HepG2 (cell line): ENCODE results near the gene SOCS3. TPM values are rescaled to one million over a fixed set of nuclear protein-coding genes. Genes with fewer than 3 reads are reported as not detected.

ENCODE experiments used
- FOXA3 ChIP-seq: IDR thresholded peaks from 2 replicates; pipeline ENCODE4 v1.6.1; 2016; ENCODE audit warnings: missing genetic modification reagents, missing compliant biosample characterization
- HNF4A ChIP-seq: sonication (generic); formaldehyde crosslinking; IDR thresholded peaks from 2 replicates; pipeline ENCODE4 v1.4.0; 2020; ENCODE audit warnings: missing genetic modification reagents
- ISX ChIP-seq: sonication (generic); formaldehyde crosslinking; conservative IDR thresholded peaks from 2 replicates; pipeline ENCODE4 v1.5.0; 2020; ENCODE audit warnings: missing genetic modification reagents
- KLF16 ChIP-seq, 2 experiments: sonication (generic) in 1 of 2; formaldehyde crosslinking in 1 of 2; IDR thresholded peaks; 2 replicates each; pipeline versions ENCODE4 v1.6.1 to v1.8.0; 2016 to 2023; ENCODE audit warnings: missing genetic modification reagents in 2 of 2, missing compliant biosample characterization in 1 of 2
- NRL ChIP-seq: sonication (generic); formaldehyde crosslinking; IDR thresholded peaks from 2 replicates; pipeline ENCODE4 v1.5.0; 2020; ENCODE audit warnings: missing genetic modification reagents, mild to moderate bottlenecking, moderate library complexity, borderline replicate concordance
- SP5 ChIP-seq: IDR thresholded peaks from 2 replicates; pipeline ENCODE4 v1.6.1; 2016; ENCODE audit warnings: low read depth, borderline replicate concordance
- TOPORS ChIP-seq: sonication (generic); formaldehyde crosslinking; IDR thresholded peaks from 2 replicates; pipeline ENCODE4 v1.8.0; 2023; ENCODE audit warnings: mild to moderate bottlenecking, missing genetic modification reagents
- U2AF1 ChIP-seq: fragments of 200-400 bp; formaldehyde crosslinking; optimal IDR thresholded peaks from 2 replicates; pipeline ENCODE3; 2017; ENCODE audit warnings: mild to moderate bottlenecking, low read depth, low read length
- ZNF292 ChIP-seq: sonication (generic); formaldehyde crosslinking; IDR thresholded peaks from 2 replicates; pipeline ENCODE4 v1.8.1; 2022; ENCODE audit warnings: mild to moderate bottlenecking, low read depth, missing genetic modification reagents, borderline replicate concordance
- ZNF354B ChIP-seq: sonication (generic); formaldehyde crosslinking; IDR thresholded peaks from 2 replicates; pipeline ENCODE4 v1.8.0; 2022; ENCODE audit warnings: mild to moderate bottlenecking, missing genetic modification reagents
- ZNF619 ChIP-seq: sonication (generic); formaldehyde crosslinking; IDR thresholded peaks from 2 replicates; pipeline ENCODE4 v1.4.0; 2020; ENCODE audit warnings: mild to moderate bottlenecking, missing genetic modification reagents
- ZNF672 ChIP-seq: sonication (generic); formaldehyde crosslinking; IDR thresholded peaks from 2 replicates; pipeline ENCODE4 v1.8.1; 2022; ENCODE audit warnings: missing genetic modification reagents
- ZNF768 ChIP-seq: sonication (generic); formaldehyde crosslinking; IDR thresholded peaks from 2 replicates; pipeline ENCODE4 v1.4.0; 2020; ENCODE audit warnings: missing genetic modification reagents
- ZNF772 ChIP-seq: sonication (generic); formaldehyde crosslinking; IDR thresholded peaks from 2 replicates; pipeline ENCODE4 v1.5.0; 2020; ENCODE audit warnings: mild to moderate bottlenecking, missing genetic modification reagents
- polyA plus RNA-seq, 8 experiments: library from polyadenylated mRNA; depleted of rRNA in 3 of 8; stranded (reverse) in 7 of 8; unstranded in 1 of 8; fragments of >200 nt; fragmentation: Illumina TruSeq in 4 of 8; extraction: Trizol in 4 of 8; gene quantifications; 2 replicates each; pipeline versions ENCODE4 v1.2.1 to v1.2.3, GENCODE V29; 2011 to 2016; ENCODE audit warnings: low read depth in 4 of 8, missing spikeins in 1 of 8, mixed read lengths in 1 of 8; ENCODE audit not compliant: insufficient read depth in 1 of 8
- total RNA-seq, 5 experiments: library from RNA; depleted of rRNA; stranded (reverse); fragments of >200 nt; fragmentation: Illumina TruSeq; extraction: Trizol; gene quantifications; 2 replicates each; pipeline ENCODE4 v1.2.3, GENCODE V29; 2016; ENCODE audit warnings: low read depth in 1 of 5
- TF ChIP-seq, protein P1 (sequence below): sonication (generic); formaldehyde crosslinking; conservative IDR thresholded peaks from 2 replicates; pipeline ENCODE4 v1.8.0; 2022; ENCODE audit warnings: low read depth, missing genetic modification reagents
- TF ChIP-seq, protein P2 (sequence below), 2 experiments: IDR thresholded peaks; 2 replicates each; pipeline ENCODE4 v1.6.1; 2011 to 2012; ENCODE audit warnings: low read length in 2 of 2, borderline replicate concordance in 1 of 2, low read depth in 1 of 2, mild to moderate bottlenecking in 1 of 2, moderate library complexity in 1 of 2
- TF ChIP-seq, protein P3 (sequence below): sonication (generic); formaldehyde crosslinking; IDR thresholded peaks from 2 replicates; pipeline ENCODE4 v1.5.0; 2020; ENCODE audit warnings: mild to moderate bottlenecking, missing genetic modification reagents, borderline replicate concordance
- TF ChIP-seq, protein P4 (sequence below): sonication (generic); formaldehyde crosslinking; IDR thresholded peaks from 2 replicates; pipeline ENCODE4 v1.5.1; 2020; ENCODE audit warnings: mild to moderate bottlenecking, missing genetic modification reagents, moderate library complexity

Gene SOCS3
- total and polyA plus RNA-seq, 2 of the 13 experiments (the other 11 are each of a cell fraction or from before 2014, with no cell fraction given), result 0.77 to 2.4 TPM

GRCh38 chr17:78351449-78352006 is 8.3 kb downstream of the SOCS3 start (continued):
- TF ChIP-seq, protein P1, sequence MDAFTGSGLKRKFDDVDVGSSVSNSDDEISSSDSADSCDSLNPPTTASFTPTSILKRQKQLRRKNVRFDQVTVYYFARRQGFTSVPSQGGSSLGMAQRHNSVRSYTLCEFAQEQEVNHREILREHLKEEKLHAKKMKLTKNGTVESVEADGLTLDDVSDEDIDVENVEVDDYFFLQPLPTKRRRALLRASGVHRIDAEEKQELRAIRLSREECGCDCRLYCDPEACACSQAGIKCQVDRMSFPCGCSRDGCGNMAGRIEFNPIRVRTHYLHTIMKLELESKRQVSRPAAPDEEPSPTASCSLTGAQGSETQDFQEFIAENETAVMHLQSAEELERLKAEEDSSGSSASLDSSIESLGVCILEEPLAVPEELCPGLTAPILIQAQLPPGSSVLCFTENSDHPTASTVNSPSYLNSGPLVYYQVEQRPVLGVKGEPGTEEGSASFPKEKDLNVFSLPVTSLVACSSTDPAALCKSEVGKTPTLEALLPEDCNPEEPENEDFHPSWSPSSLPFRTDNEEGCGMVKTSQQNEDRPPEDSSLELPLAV (CRISPR knock-in tag), result no peak
- TF ChIP-seq SP5 (CRISPR knock-in tag), result no peak
- TF ChIP-seq, protein P2, sequence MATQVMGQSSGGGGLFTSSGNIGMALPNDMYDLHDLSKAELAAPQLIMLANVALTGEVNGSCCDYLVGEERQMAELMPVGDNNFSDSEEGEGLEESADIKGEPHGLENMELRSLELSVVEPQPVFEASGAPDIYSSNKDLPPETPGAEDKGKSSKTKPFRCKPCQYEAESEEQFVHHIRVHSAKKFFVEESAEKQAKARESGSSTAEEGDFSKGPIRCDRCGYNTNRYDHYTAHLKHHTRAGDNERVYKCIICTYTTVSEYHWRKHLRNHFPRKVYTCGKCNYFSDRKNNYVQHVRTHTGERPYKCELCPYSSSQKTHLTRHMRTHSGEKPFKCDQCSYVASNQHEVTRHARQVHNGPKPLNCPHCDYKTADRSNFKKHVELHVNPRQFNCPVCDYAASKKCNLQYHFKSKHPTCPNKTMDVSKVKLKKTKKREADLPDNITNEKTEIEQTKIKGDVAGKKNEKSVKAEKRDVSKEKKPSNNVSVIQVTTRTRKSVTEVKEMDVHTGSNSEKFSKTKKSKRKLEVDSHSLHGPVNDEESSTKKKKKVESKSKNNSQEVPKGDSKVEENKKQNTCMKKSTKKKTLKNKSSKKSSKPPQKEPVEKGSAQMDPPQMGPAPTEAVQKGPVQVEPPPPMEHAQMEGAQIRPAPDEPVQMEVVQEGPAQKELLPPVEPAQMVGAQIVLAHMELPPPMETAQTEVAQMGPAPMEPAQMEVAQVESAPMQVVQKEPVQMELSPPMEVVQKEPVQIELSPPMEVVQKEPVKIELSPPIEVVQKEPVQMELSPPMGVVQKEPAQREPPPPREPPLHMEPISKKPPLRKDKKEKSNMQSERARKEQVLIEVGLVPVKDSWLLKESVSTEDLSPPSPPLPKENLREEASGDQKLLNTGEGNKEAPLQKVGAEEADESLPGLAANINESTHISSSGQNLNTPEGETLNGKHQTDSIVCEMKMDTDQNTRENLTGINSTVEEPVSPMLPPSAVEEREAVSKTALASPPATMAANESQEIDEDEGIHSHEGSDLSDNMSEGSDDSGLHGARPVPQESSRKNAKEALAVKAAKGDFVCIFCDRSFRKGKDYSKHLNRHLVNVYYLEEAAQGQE (IDR thresholded peaks at IDR 0.05; ENCODE audit: borderline replicate concordance in 1 of 2, low read depth in 1 of 2, low read length in 2 of 2), result no peak
- no peak for TF ChIP-seq TOPORS (CRISPR knock-in tag)
- TF ChIP-seq HNF4A, result peak; percentile 73
- TF ChIP-seq KLF16 (CRISPR knock-in tag; IDR thresholded peaks at IDR 0.05), result peak in 1 of 2 experiments; percentile 16; a peak in 1 of 4 replicates
- TF ChIP-seq ZNF768 (CRISPR knock-in tag), result peak; percentile 56; the same call in 1 of the 2 replicates
- no peak for TF ChIP-seq U2AF1
- no peak for TF ChIP-seq ZNF619 (CRISPR knock-in tag)
- no peak for TF ChIP-seq ZNF772 (CRISPR knock-in tag)
- TF ChIP-seq, protein P3, sequence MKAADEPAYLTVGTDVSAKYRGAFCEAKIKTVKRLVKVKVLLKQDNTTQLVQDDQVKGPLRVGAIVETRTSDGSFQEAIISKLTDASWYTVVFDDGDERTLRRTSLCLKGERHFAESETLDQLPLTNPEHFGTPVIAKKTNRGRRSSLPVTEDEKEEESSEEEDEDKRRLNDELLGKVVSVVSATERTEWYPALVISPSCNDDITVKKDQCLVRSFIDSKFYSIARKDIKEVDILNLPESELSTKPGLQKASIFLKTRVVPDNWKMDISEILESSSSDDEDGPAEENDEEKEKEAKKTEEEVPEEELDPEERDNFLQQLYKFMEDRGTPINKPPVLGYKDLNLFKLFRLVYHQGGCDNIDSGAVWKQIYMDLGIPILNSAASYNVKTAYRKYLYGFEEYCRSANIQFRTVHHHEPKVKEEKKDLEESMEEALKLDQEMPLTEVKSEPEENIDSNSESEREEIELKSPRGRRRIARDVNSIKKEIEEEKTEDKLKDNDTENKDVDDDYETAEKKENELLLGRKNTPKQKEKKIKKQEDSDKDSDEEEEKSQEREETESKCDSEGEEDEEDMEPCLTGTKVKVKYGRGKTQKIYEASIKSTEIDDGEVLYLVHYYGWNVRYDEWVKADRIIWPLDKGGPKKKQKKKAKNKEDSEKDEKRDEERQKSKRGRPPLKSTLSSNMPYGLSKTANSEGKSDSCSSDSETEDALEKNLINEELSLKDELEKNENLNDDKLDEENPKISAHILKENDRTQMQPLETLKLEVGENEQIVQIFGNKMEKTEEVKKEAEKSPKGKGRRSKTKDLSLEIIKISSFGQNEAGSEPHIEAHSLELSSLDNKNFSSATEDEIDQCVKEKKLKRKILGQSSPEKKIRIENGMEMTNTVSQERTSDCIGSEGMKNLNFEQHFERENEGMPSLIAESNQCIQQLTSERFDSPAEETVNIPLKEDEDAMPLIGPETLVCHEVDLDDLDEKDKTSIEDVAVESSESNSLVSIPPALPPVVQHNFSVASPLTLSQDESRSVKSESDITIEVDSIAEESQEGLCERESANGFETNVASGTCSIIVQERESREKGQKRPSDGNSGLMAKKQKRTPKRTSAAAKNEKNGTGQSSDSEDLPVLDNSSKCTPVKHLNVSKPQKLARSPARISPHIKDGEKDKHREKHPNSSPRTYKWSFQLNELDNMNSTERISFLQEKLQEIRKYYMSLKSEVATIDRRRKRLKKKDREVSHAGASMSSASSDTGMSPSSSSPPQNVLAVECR (CRISPR knock-in tag), result no peak
- TF ChIP-seq FOXA3 (CRISPR knock-in tag), result peak; percentile 57
- peak; percentile 57 for TF ChIP-seq NRL (CRISPR knock-in tag)
- TF ChIP-seq, protein P4, sequence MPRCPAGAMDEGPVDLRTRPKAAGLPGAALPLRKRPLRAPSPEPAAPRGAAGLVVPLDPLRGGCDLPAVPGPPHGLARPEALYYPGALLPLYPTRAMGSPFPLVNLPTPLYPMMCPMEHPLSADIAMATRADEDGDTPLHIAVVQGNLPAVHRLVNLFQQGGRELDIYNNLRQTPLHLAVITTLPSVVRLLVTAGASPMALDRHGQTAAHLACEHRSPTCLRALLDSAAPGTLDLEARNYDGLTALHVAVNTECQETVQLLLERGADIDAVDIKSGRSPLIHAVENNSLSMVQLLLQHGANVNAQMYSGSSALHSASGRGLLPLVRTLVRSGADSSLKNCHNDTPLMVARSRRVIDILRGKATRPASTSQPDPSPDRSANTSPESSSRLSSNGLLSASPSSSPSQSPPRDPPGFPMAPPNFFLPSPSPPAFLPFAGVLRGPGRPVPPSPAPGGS, result no peak
- no peak for TF ChIP-seq ZNF292 (CRISPR knock-in tag)
- no peak for TF ChIP-seq ISX
- TF ChIP-seq ZNF354B (CRISPR knock-in tag), result no peak
- TF ChIP-seq ZNF672, result no peak
